Measurements from ENCODE around the gene SPEM1.

SPEM1 gene

DNA sequence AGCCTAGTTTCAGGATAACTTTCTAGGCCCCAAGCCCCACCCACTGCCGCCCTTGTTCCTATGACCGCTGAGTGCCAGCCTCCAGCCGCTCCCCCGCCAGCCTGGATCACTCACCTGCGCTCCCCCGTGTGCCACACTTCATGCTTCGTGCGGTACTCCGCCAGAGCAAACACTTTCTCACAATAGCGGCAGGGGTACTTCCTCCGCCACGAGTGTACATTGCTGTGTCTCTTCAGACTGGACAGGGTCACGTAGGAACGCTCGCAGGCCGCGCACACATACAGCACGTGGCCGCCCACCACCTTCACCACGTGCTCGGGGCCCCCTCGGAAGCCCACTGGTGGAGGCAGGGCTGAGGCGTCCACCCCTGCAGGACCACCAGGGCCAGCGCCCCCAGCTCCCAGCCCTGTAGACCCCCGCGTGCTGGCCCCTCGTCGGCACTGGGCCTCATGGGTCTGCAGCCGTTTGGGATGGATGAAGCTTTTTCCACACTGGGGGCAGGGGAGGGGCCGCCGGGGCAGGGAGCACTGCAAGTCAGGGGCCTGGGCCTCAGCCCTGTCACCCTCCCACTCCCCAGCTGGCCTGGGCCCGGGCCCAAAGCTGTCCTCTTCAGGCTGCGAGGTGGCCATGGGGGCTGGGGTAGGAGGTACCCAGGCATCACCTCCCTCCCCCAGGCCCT is 45.6 kb downstream of the SPEM1 start:
- H3K4me1 ChIP-seq (ENCODE audit: control insufficient read depth, low read length), result peaks cover 21% of the 10 kb centered on the region
- no peaks in the 10 kb centered on the region for H3K9me2 ChIP-seq (replicated peaks; ENCODE audit: control insufficient read depth, low read length)
- H3K4me2 ChIP-seq (ENCODE audit: low read length), result peak overlapping the region; percentile 57; the same call in 1 of the 2 replicates
- H3K36me3 ChIP-seq (ENCODE audit: control insufficient read depth, low read length), result no peaks in the 10 kb centered on the region; the same call in 1 of the 2 replicates
- no peak overlapping the region for H3K4me3 ChIP-seq (ENCODE audit: low read length)
- no peaks in the 10 kb centered on the region for H3K9me3 ChIP-seq (ENCODE audit: control insufficient read depth, insufficient read depth, low read length)
- no peak for TF ChIP-seq EZH2phosphoT487 (IDR thresholded peaks at IDR 0.05; ENCODE audit: borderline replicate concordance, low read length)
- TF ChIP-seq, protein P1, sequence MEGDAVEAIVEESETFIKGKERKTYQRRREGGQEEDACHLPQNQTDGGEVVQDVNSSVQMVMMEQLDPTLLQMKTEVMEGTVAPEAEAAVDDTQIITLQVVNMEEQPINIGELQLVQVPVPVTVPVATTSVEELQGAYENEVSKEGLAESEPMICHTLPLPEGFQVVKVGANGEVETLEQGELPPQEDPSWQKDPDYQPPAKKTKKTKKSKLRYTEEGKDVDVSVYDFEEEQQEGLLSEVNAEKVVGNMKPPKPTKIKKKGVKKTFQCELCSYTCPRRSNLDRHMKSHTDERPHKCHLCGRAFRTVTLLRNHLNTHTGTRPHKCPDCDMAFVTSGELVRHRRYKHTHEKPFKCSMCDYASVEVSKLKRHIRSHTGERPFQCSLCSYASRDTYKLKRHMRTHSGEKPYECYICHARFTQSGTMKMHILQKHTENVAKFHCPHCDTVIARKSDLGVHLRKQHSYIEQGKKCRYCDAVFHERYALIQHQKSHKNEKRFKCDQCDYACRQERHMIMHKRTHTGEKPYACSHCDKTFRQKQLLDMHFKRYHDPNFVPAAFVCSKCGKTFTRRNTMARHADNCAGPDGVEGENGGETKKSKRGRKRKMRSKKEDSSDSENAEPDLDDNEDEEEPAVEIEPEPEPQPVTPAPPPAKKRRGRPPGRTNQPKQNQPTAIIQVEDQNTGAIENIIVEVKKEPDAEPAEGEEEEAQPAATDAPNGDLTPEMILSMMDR (IDR thresholded peaks at IDR 0.05; ENCODE audit: low read depth, low read length, poor library complexity, severe bottlenecking), result no peak
- no peaks in the 10 kb centered on the region for H4K20me1 ChIP-seq (ENCODE audit: control insufficient read depth, insufficient read depth, low read depth, low read length)
- no peaks in the 10 kb centered on the region for H3F3A ChIP-seq (ENCODE audit: control insufficient read depth, insufficient read depth)
- H3K27ac ChIP-seq (ENCODE audit: low read depth, low read length), result no peak overlapping the region
- peaks cover 8% of the 10 kb centered on the region for H3K79me2 ChIP-seq (ENCODE audit: control insufficient read depth, low read length)
- H3K27me3 ChIP-seq (ENCODE audit: control insufficient read depth, low read length), result no peaks in the 10 kb centered on the region

- H4K20me1 ChIP-seq (ENCODE audit: control insufficient read depth, insufficient read depth, low read depth, low read length), result no peaks in the 10 kb centered on the region
- H3F3A ChIP-seq (ENCODE audit: control insufficient read depth, insufficient read depth), result no peaks in the 10 kb centered on the region
- H3K9me3 ChIP-seq (ENCODE audit: control insufficient read depth, insufficient read depth, low read length), result no peaks in the 10 kb centered on the region
- TF ChIP-seq, protein P1 (IDR thresholded peaks at IDR 0.05; ENCODE audit: low read depth, low read length, poor library complexity, severe bottlenecking), result no peak
- TF ChIP-seq EZH2phosphoT487 (IDR thresholded peaks at IDR 0.05; ENCODE audit: borderline replicate concordance, low read length), result no peak
- H3K27me3 ChIP-seq (ENCODE audit: control insufficient read depth, low read length), result no peaks in the 10 kb centered on the region
- H3K27ac ChIP-seq (ENCODE audit: low read depth, low read length), result no peak overlapping the region
- H3K4me1 ChIP-seq (ENCODE audit: control insufficient read depth, low read length), result peaks cover 21% of the 10 kb centered on the region
- peaks cover 8% of the 10 kb centered on the region for H3K79me2 ChIP-seq (ENCODE audit: control insufficient read depth, low read length)
- H3K4me2 ChIP-seq (ENCODE audit: low read length), result peak overlapping the region; percentile 57
- H3K36me3 ChIP-seq (ENCODE audit: control insufficient read depth, low read length), result no peaks in the 10 kb centered on the region; the same call in 1 of the 2 replicates
- H3K4me3 ChIP-seq (ENCODE audit: low read length), result 0 out of 2 replicates have a peak overlapping the region, but pooled peaks have one; percentile 6
- H3K9me2 ChIP-seq (replicated peaks; ENCODE audit: control insufficient read depth, low read length), result no peaks in the 10 kb centered on the region
Observed at GRCh38 chr17:7466318-7466638, 46.2 kb downstream of the SPEM1 start.

GRCh38 chr17:7466639-7467341 is 46.7 kb downstream of the SPEM1 start:
- Histone ChIP-seq H3K79me2 (ENCODE audit: control insufficient read depth, low read length) (peaks cover 8% of the 10 kb centered on the region), H3K4me2 (ENCODE audit: low read length) (peak overlapping the region; percentile 57), H3K4me1 (ENCODE audit: control insufficient read depth, low read length) (peaks cover 21% of the 10 kb centered on the region), H3K4me3 (ENCODE audit: low read length) (peak overlapping the region; percentile 35), H4K20me1 (ENCODE audit: control insufficient read depth, insufficient read depth, low read depth, low read length) (no peaks in the 10 kb centered on the region), H3K27ac (ENCODE audit: low read depth, low read length) (peak overlapping the region; percentile 27), H3F3A (ENCODE audit: control insufficient read depth, insufficient read depth) (0 out of 2 replicates have a peak, but pooled peaks cover 3% of the 10 kb centered on the region), H3K27me3 (ENCODE audit: control insufficient read depth, low read length) (no peaks in the 10 kb centered on the region), H3K9me2 (replicated peaks; ENCODE audit: control insufficient read depth, low read length) (no peaks in the 10 kb centered on the region), H3K36me3 (ENCODE audit: control insufficient read depth, low read length) (no peaks in the 10 kb centered on the region; the same call in 1 of the 2 replicates), H3K9me3 (ENCODE audit: control insufficient read depth, insufficient read depth, low read length) (no peaks in the 10 kb centered on the region)
- no peak for TF ChIP-seq EZH2phosphoT487 (IDR thresholded peaks at IDR 0.05; ENCODE audit: borderline replicate concordance, low read length)
- TF ChIP-seq, protein P1 (IDR thresholded peaks at IDR 0.05; ENCODE audit: low read depth, low read length, poor library complexity, severe bottlenecking), result no peak

Data from DOHH2 (cell line).